K562 (cell line): ENCODE data around the gene ACSBG1. TPM values are rescaled to one million over a fixed set of nuclear protein-coding genes. Genes with fewer than 3 reads are reported as not detected.

ENCODE experiments used
- ATAC-seq: fragments of 200-7000 bp; cut with Tn5 transposase; 3 replicates; pipeline ENCODE4 v1.9.1; 2020; ENCODE audit warnings: moderate library complexity
- BruUV-seq: library from RNA; stranded (reverse); fragments of 400-500 nt; replicated peaks from 2 replicates; lab custom pipeline; 2021; lab: Mats Ljungman, UMichigan
- CTCF ChIA-PET: fragments of 300-600 bp; formaldehyde crosslinking; extraction: SDS; loops from one replicate; lab custom pipeline; 2021; ENCODE audit warnings: low intra/inter-chr PET ratio; lab: Yijun Ruan, JAX
- POLR2A ChIA-PET: fragments of 300-600, 350-650 bp; sonication (Branson Sonifier 250); formaldehyde crosslinking; extraction: SDS; loops from one replicate; lab custom pipeline; 2021; ENCODE audit warnings: antibody characterized with exemption, inconsistent platforms; lab: Yijun Ruan, JAX
- DNase-seq, 4 experiments: peaks; one replicate each; pipeline versions ENCODE4 v3.0.0 to v3.0.0-alpha.2; 2011 to 2018; ENCODE audit warnings: low spot score in 3 of 4, mixed read lengths in 3 of 4; ENCODE audit errors: extremely low read depth in 1 of 4
- FAIRE-seq: peaks from 2 replicates; lab custom pipeline; 2011; peaks lifted over from hg19 to GRCh38; lab: Jason Lieb, UNC
- H2AFZ ChIP-seq: 2 replicates; pipeline ENCODE4 v1.6.0; 2011; ENCODE audit warnings: low read depth, low read length, control low read depth, inconsistent platforms
- H3K27ac ChIP-seq: fragments of 200-600 bp; 3 replicates; pipeline ENCODE4 v1.8.0; 2011; ENCODE audit warnings: low read depth, mild to moderate bottlenecking, control low read depth, inconsistent platforms, low read length, moderate library complexity, mixed read lengths; ENCODE audit errors: extremely low read depth
- H3K27me3 ChIP-seq, 2 experiments: fragments of 300-600 bp in 1 of 2; 2 replicates in 1 of 2; 3 replicates in 1 of 2; pipeline versions ENCODE4 v1.6.0 to v1.8.0; 2011; ENCODE audit warnings: inconsistent platforms in 2 of 2, low read length in 2 of 2, mild to moderate bottlenecking in 1 of 2, mixed read lengths in 1 of 2, moderate library complexity in 1 of 2; ENCODE audit not compliant: control insufficient read depth in 2 of 2, insufficient read depth in 2 of 2
- H3K36me3 ChIP-seq: fragments of 300-600 bp; 3 replicates; pipeline ENCODE4 v1.8.0; 2011; ENCODE audit warnings: mild to moderate bottlenecking, low read length, inconsistent platforms; ENCODE audit not compliant: control insufficient read depth, insufficient read depth
- H3K4me1 ChIP-seq, 2 experiments: fragments of 200-600 bp in 1 of 2; replicated peaks in 1 of 2; 2 replicates in 1 of 2; 3 replicates in 1 of 2; pipeline versions ENCODE4 v1.5.1 to v1.8.0; 2011; ENCODE audit warnings: inconsistent platforms in 2 of 2, low read length in 2 of 2, mild to moderate bottlenecking in 1 of 2, mixed read lengths in 1 of 2, moderate library complexity in 1 of 2; ENCODE audit not compliant: control insufficient read depth in 2 of 2, insufficient read depth in 2 of 2
- H3K4me2 ChIP-seq: 2 replicates; pipeline ENCODE4 v1.6.1; 2011; ENCODE audit warnings: low read length, control low read depth, inconsistent platforms, mixed read lengths; ENCODE audit not compliant: insufficient read depth
- H3K4me3 ChIP-seq: fragments of 200-600 bp; sonication (generic), shearing (Covaris generic); 2 replicates; pipeline ENCODE4 v1.5.1; 2016; ENCODE audit warnings: control low read depth, inconsistent platforms
- H3K79me2 ChIP-seq: fragments of 200-600 bp; 3 replicates; pipeline ENCODE4 v1.8.0; 2011; ENCODE audit warnings: low read length, inconsistent platforms; ENCODE audit not compliant: control insufficient read depth, insufficient read depth
- H3K9ac ChIP-seq, 2 experiments: 2 replicates each; pipeline versions ENCODE4 v1.6.0 to v1.6.1; 2011; ENCODE audit warnings: low read depth in 2 of 2, low read length in 2 of 2, control low read depth in 1 of 2, inconsistent platforms in 1 of 2, mild to moderate bottlenecking in 1 of 2, mixed read lengths in 1 of 2; ENCODE audit not compliant: insufficient read depth in 1 of 2
- H3K9me1 ChIP-seq: one replicate; pipeline ENCODE4 v1.6.0; 2011; ENCODE audit warnings: inconsistent platforms, mild to moderate bottlenecking, low read length, moderate library complexity; ENCODE audit not compliant: control insufficient read depth, insufficient read depth
- H3K9me3 ChIP-seq: replicated peaks from 2 replicates; pipeline ENCODE4 v1.5.1; 2011; ENCODE audit warnings: low read depth, low read length, inconsistent platforms; ENCODE audit not compliant: control insufficient read depth, insufficient read depth
- H4K20me1 ChIP-seq: replicated peaks from 2 replicates; pipeline ENCODE4 v1.6.1; 2011; ENCODE audit warnings: low read length, inconsistent platforms, mixed read lengths; ENCODE audit not compliant: control insufficient read depth, insufficient read depth
- ARNT ChIP-seq, 2 experiments: fragments of 450-650 bp; IDR thresholded peaks; 2 replicates each; pipeline ENCODE4 v1.6.1; 2016; ENCODE audit warnings: mild to moderate bottlenecking in 1 of 2
- EGR1 ChIP-seq: fragments of 450-650 bp; conservative IDR thresholded peaks from 2 replicates; pipeline ENCODE4 v1.6.1; 2017; ENCODE audit warnings: mild to moderate bottlenecking
- EWSR1 ChIP-seq: fragments of 450-650 bp; IDR thresholded peaks from 2 replicates; pipeline ENCODE4 v1.6.1; 2018; ENCODE audit warnings: borderline replicate concordance, mild to moderate bottlenecking, low read depth, moderate library complexity; ENCODE audit not compliant: partially characterized antibody
- HMG20A ChIP-seq: fragments of 450-650 bp; formaldehyde crosslinking; conservative IDR thresholded peaks from 2 replicates; pipeline ENCODE4 v1.4.0; 2020; ENCODE audit warnings: mild to moderate bottlenecking, mixed read lengths
- SAFB ChIP-seq: fragments of 200-400 bp; formaldehyde crosslinking; IDR thresholded peaks from 2 replicates; pipeline ENCODE4 v1.6.1; 2017; ENCODE audit warnings: low read depth, low read length, borderline replicate concordance
- SPI1 ChIP-seq: IDR thresholded peaks from 2 replicates; pipeline ENCODE4 v1.6.1; 2011; ENCODE audit warnings: low read depth, low read length, control low read depth, borderline replicate concordance
- ZNF354B ChIP-seq: fragments of 250-450 bp; sonication (Bioruptor Pico); IDR thresholded peaks from 2 replicates; pipeline ENCODE4 v1.4.0; 2020
- ZNF561 ChIP-seq: fragments of 450-650 bp; formaldehyde crosslinking; conservative IDR thresholded peaks from 2 replicates; pipeline ENCODE4 v1.4.0; 2020; ENCODE audit warnings: mild to moderate bottlenecking, moderate library complexity
- WGBS: fragments of 100-300 bp; shearing (Covaris generic); methylation state at CpG from one replicate; pipeline ENCODE4 v1.1.6; 2016; ENCODE audit warnings: low coverage, mixed read lengths; ENCODE audit not compliant: insufficient coverage; ENCODE audit errors: missing lambda C conversion rate; 5-methylcytosine and 5-hydroxymethylcytosine counted together
- in situ Hi-C: fragments of 300-500 bp; cut with MboI; formaldehyde crosslinking; loops from 4 replicates; pipeline ENCODE4 v1.15.0; 2018; ENCODE audit warnings: inconsistent platforms, mixed read lengths
- intact Hi-C: fragments of 100-400 bp; cut with micrococcal nuclease; formaldehyde crosslinking; loops from 2 replicates; pipeline ENCODE4 v1.14.2; 2022
- polyA plus RNA-seq, 8 experiments: library from polyadenylated mRNA; depleted of rRNA in 4 of 8; stranded (reverse) in 5 of 8; unstranded in 3 of 8; fragments of >200 nt; fragmentation: Nextera tagmentation in 2 of 8; fragmentation: Illumina TruSeq in 1 of 8; extraction: Ambion mirVana in 2 of 8; extraction: Trizol in 1 of 8; gene quantifications; 2 replicates each; pipeline versions ENCODE4 v1.2.1 to v1.2.3, GENCODE V29; 2011 to 2014; ENCODE audit warnings: inconsistent platforms in 1 of 8, missing spikeins in 1 of 8
- total RNA-seq, 7 experiments: library from RNA; depleted of rRNA in 6 of 7; stranded (reverse); fragments of >200 nt in 6 of 7; fragmentation: Illumina TruSeq in 2 of 7; extraction: Trizol in 2 of 7; gene quantifications; 2 replicates each; pipeline versions ENCODE4 v1.2.1 to v1.2.3, GENCODE V29; 2011 to 2021; ENCODE audit warnings: low replicate concordance in 1 of 7
- TF ChIP-seq, protein P1 (sequence below): fragments of 450-650 bp; formaldehyde crosslinking; IDR thresholded peaks from 2 replicates; pipeline ENCODE4 v1.4.0; 2022; ENCODE audit warnings: mild to moderate bottlenecking, moderate library complexity

The ACSBG1 gene
- total and polyA plus RNA-seq, 9 of the 15 experiments (the other 6 are each of a cell fraction or from before 2014, with no cell fraction given) = 0.36 to 6.4 (median 2.5) TPM

DNA sequence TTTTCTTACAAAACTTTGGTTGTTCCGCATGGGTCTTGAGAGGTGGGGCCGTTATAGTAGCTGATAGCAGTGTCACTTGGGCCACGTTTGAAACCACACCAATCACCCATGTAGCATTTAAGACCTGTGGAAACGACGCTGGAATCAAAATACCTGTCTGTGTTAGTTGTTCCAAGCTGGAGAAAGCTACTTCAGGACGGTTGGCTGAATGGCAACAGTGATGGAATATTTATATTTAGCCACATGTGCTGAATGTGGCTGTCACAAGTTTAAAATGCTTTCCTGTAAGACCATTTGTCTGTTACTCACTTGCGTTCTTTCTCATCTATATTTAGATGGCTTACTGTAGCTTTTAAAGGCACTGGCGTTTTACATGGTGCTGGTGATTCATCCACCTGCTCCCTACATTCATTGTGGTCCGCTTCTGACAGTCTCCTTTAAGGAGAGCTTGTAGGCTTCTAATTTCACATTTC lies 31.4 kb upstream of the ACSBG1 start:
- CTCF ChIA-PET = no interaction called here
- Histone ChIP-seq H3K4me3 (no peak overlapping the region), H3K27me3 (no peaks in the 10 kb centered on the region), H3K36me3 (no peaks in the 10 kb centered on the region)
- 27% methylated on average over 9 of the region's 9 CpGs for WGBS
- no peak for TF ChIP-seq HMG20A (CRISPR knock-in tag)
- no peak for TF ChIP-seq EWSR1
- no peak for TF ChIP-seq SPI1
- TF ChIP-seq ZNF561 (CRISPR knock-in tag) = no peak
- TF ChIP-seq ZNF354B = no peak
- no peak for TF ChIP-seq SAFB
- TF ChIP-seq, protein P1, sequence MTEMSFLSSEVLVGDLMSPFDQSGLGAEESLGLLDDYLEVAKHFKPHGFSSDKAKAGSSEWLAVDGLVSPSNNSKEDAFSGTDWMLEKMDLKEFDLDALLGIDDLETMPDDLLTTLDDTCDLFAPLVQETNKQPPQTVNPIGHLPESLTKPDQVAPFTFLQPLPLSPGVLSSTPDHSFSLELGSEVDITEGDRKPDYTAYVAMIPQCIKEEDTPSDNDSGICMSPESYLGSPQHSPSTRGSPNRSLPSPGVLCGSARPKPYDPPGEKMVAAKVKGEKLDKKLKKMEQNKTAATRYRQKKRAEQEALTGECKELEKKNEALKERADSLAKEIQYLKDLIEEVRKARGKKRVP = no peak
- TF ChIP-seq ARNT (IDR thresholded peaks at IDR 0.05) = no peak
- TF ChIP-seq EGR1 = no peak
- TF ChIP-seq, all 486 proteins: peak for 0
- DNase-seq (no peak), FAIRE-seq (no peak), ATAC-seq (no peak)
- H3K4me2 ChIP-seq = no peak overlapping the region
- intact Hi-C loops (no loop called here), in situ Hi-C loops (no loop called here)
- H3K9ac ChIP-seq = no peak overlapping the region
- H2AFZ ChIP-seq = peak overlapping the region; percentile 37
- H3K27ac ChIP-seq = no peak overlapping the region
- BruUV-seq = no TSS peak
- peaks cover 7 to 15% of the 10 kb centered on the region in 2 experiments; a peak in 4 of 5 replicates for H3K4me1 ChIP-seq
- POLR2A ChIA-PET = interaction anchor here (0.6 to 2.2 kb wide), 4 partner anchors 11 to 227 kb away, joined by 3 to 6 read pairs (median 4); no protein-coding TSS in a partner anchor
- no peaks in the 10 kb centered on the region for H3K9me3 ChIP-seq
- H3K9me1 ChIP-seq = no peaks in the 10 kb centered on the region
- H4K20me1 ChIP-seq = no peaks in the 10 kb centered on the region
- no peaks in the 10 kb centered on the region for H3K79me2 ChIP-seq
